Measurements from ENCODE around the gene PSAP. TPM values are rescaled to one million over a fixed set of nuclear protein-coding genes. Genes with fewer than 3 reads are reported as not detected.
"Not testable (repeated sequence)": the region's sequence is repeated elsewhere in the genome, so short reads cannot be mapped to it uniquely, and the experiment has no call there.

PSAP gene
- total RNA-seq (2014; rRNA removed; shearing (Covaris generic); ENCODE audit: low replicate concordance) = 114 and 201 TPM in 2 replicates

DNA sequence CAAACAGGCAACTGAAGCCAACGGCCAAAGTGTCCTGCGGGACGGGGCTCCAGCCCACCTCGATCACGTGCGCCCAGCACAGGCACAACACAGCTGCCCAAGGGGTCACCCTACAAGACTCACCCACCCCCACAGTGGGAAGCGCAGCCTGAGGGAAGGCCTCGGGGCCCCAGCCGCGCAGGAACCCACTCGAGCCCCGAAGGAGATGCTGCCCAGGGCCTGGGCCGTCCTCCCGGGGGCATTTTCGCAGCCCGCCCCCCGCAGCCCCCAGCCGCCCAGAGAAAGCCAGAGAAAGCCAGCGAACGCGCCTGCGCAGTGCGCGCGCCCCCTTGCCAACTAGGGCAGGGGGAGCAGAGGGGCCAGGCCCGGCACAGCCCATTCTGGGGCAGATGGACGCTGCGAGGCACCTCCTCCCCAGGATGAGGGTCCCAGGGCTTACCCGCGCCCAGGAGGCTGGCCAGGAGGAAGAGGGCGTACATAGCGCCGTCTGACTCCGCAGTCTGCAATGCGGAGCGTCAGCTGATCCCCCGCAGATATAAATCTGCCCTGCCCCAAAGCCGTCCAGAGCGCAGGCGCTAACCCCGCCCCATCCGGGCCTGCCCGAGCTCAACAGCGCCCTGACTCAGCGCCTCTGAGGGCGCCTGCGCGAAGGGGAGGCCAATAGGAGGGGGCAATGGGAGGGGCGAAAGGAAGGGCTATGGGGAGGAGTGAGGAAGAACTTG is at the start of gene PSAP:
Gene PSAP, minus strand, starts transcription at position 509 of the 722 bp plus-strand sequence. Its CDS starts 30 bp downstream, at position 479.
- Histone ChIP-seq H2AFZ (ENCODE audit: low read length) (peak within 1 kb of the TSS; percentile 57; the same call in 1 of the 2 replicates), H3K4me3 (ENCODE audit: low read length) (peak within 1 kb of the TSS; percentile 81), H3K9me2 (replicated peaks; ENCODE audit: insufficient read depth, low read length) (no peaks in the 10 kb centered on the region), H3K36me3 (ENCODE audit: insufficient read depth, low read length) (no peaks in the 10 kb centered on the region), H3K27me3 (ENCODE audit: low read length) (no peaks in the 10 kb centered on the region), H4K20me1 (ENCODE audit: insufficient read depth, low read depth, low read length) (peaks cover 40% of the 10 kb centered on the region), H3K9ac (ENCODE audit: low read length) (peak within 1 kb of the TSS; percentile 78), H3K79me2 (ENCODE audit: low read length) (no peaks in the 10 kb centered on the region; the same call in 1 of the 2 replicates), H3K4me2 (ENCODE audit: low read depth, low read length, poor library complexity, severe bottlenecking) (peak within 1 kb of the TSS; percentile 92), H3K9me3 (ENCODE audit: low read length) (no peaks in the 10 kb centered on the region), H3K4me1 (ENCODE audit: low read length) (peaks cover 24% of the 10 kb centered on the region), H3K27ac (ENCODE audit: low read length) (no peak within 1 kb of the TSS)
- DNase-seq = peak; percentile 99

DNA sequence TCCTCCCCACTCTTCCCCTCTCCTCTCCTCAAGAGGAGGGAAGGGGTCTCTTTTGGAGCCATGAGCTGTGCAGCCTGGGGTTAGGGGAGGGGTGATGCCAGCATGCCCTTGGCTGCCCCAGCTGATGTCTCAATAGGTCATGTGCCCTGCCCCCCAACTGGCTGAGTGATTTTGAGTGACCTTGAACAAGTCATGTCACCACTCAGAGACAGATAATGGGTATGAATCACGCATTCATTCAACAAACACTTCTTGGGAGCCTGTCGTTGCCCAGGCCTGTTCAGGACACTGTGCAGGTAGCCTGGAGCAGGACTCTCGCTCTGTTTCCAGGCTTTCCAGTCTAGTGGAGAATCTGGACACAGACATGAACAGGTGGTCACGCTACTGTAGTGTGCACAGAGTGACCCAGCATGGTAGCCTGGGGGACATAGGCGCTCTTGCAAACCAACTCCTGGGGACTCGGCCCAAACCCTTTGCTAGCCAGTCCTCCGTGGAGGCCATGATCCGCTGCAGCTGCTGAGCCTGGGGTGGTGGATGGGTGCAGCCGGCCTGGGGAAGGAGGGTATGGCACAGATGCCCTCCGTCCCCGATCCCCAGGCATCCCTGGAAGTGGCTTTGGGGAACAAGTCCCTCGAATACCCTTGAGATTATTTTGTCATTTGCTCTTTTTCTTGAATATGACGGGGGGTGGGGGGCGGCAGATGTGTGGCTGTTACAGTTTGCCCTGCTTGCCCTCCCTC is 49.6 kb upstream of the PSAP start:
- no peak overlapping the region for H3K4me2 ChIP-seq (ENCODE audit: low read depth, low read length, poor library complexity, severe bottlenecking)
- DNase-seq = no peak
- H3K4me1 ChIP-seq (ENCODE audit: low read length) = no peaks in the 10 kb centered on the region
- H4K20me1 ChIP-seq (ENCODE audit: insufficient read depth, low read depth, low read length) = 0 out of 2 replicates have a peak, but pooled peaks cover 4% of the 10 kb centered on the region
- H3K9me3 ChIP-seq (ENCODE audit: low read length) = no peaks in the 10 kb centered on the region
- no peaks in the 10 kb centered on the region for H3K9me2 ChIP-seq (replicated peaks; ENCODE audit: insufficient read depth, low read length)
- H3K79me2 ChIP-seq (ENCODE audit: low read length) = no peaks in the 10 kb centered on the region
- no peak overlapping the region for H3K27ac ChIP-seq (ENCODE audit: low read length)
- no peak overlapping the region for H3K4me3 ChIP-seq (ENCODE audit: low read length)
- no peak overlapping the region for H2AFZ ChIP-seq (ENCODE audit: low read length)
- H3K27me3 ChIP-seq (ENCODE audit: low read length) = no peaks in the 10 kb centered on the region
- H3K9ac ChIP-seq (ENCODE audit: low read length) = no peak overlapping the region
- no peaks in the 10 kb centered on the region for H3K36me3 ChIP-seq (ENCODE audit: insufficient read depth, low read length)

DNA sequence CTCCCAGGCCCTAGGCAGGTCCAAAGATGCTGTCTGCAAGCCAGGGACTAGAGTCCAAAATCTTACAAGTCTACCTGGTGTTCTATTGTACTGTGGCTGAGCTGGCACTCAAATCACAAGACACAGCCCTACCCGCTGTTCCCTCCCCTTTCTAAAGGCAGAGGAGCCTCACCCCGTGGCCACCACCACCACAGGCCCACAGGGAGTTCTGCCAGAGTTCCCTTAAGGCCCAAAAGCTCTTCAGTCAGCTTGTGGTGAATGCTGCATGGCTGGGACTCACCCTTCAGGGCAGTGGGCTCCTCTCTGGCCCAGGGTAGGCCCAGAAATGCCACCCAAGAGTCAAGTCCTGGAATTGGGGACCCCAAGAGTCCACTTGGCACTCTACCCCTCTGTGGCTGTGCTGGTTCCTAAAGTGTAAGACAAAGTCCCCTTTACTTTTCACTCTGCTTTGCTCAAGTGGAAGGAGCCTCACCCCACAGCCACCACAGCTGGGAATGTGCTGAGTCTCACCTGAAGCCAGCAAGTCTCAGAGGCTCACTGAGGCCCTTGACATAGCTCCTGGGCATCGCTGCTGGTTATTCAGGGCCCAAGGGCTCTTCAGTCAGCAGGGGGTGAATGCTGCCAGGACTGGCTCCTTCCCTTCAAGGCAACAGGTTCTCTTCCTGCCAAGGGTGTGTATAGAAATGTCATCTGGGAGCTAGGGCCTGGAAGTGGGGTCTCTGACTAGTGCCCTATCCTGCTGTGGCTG is 48.8 kb upstream of the PSAP start:
- Histone ChIP-seq H4K20me1 (ENCODE audit: insufficient read depth, low read depth, low read length) (0 out of 2 replicates have a peak, but pooled peaks cover 4% of the 10 kb centered on the region), H3K36me3 (ENCODE audit: insufficient read depth, low read length) (no peaks in the 10 kb centered on the region), H3K79me2 (ENCODE audit: low read length) (no peaks in the 10 kb centered on the region), H3K9me3 (ENCODE audit: low read length) (no peaks in the 10 kb centered on the region), H3K4me1 (ENCODE audit: low read length) (no peaks in the 10 kb centered on the region), H3K4me2 (ENCODE audit: low read depth, low read length, poor library complexity, severe bottlenecking) (no peak overlapping the region), H3K27me3 (ENCODE audit: low read length) (no peaks in the 10 kb centered on the region), H2AFZ (ENCODE audit: low read length) (no peak overlapping the region), H3K4me3 (ENCODE audit: low read length) (no peak overlapping the region), H3K27ac (ENCODE audit: low read length) (no peak overlapping the region), H3K9ac (ENCODE audit: low read length) (no peak overlapping the region), H3K9me2 (replicated peaks; ENCODE audit: insufficient read depth, low read length) (no peaks in the 10 kb centered on the region)
- DNase-seq = no peak

DNA sequence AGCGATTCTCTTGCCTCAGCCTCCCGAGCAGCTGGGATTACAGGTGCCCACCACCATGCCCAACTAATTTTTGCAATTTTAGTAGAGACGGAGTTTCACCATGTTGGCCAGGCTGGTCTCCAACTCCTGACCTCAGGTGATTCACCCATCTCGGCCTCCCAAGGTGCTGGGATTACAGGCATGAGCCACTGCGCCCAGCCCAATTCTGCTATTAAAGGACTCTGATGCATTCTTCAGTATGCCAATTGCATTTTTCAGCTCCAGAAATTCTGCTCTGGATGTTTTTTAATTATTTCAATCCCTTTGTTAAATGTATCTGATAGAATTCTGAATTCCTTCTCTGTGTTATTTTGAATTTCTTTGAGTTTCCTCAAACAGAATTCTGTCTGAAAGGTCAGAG is 47.3 kb upstream of the PSAP start:
- H3K4me1 ChIP-seq (ENCODE audit: low read length); H3K4me3 ChIP-seq (ENCODE audit: low read length); H2AFZ ChIP-seq (ENCODE audit: low read length); DNase-seq; H3K27ac ChIP-seq (ENCODE audit: low read length); H3K9ac ChIP-seq (ENCODE audit: low read length); H3K9me2 ChIP-seq (replicated peaks; ENCODE audit: insufficient read depth, low read length); H4K20me1 ChIP-seq (ENCODE audit: insufficient read depth, low read depth, low read length); H3K9me3 ChIP-seq (ENCODE audit: low read length); H3K4me2 ChIP-seq (ENCODE audit: low read depth, low read length, poor library complexity, severe bottlenecking); H3K79me2 ChIP-seq (ENCODE audit: low read length); H3K27me3 ChIP-seq (ENCODE audit: low read length); H3K36me3 ChIP-seq (ENCODE audit: insufficient read depth, low read length): not testable (repeated sequence)

DNA sequence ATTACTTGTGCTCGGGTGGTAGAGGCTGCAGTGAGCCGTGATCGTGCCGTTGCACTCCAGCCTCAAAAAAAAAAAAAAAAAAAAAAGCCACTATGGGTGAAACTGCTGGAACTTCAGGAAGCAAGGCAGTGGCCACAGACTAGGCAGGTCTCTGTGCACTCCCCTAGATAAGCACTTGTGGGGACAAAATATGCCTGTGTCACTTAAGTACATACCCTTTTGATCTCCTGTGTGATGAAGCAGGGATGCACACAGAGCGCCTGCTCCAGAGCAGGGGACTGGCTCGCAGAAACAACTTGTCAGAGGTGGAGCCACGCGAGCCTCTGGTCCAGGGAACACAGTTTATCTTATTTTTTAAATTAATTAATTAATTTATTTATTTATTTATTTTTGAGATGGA is 42.9 kb upstream of the PSAP start:
- H3K27me3 ChIP-seq (ENCODE audit: low read length) = no peaks in the 10 kb centered on the region; the same call in 1 of the 2 replicates
- no peak overlapping the region for H3K4me3 ChIP-seq (ENCODE audit: low read length)
- no peaks in the 10 kb centered on the region for H3K79me2 ChIP-seq (ENCODE audit: low read length)
- no peaks in the 10 kb centered on the region for H3K36me3 ChIP-seq (ENCODE audit: insufficient read depth, low read length)
- no peak overlapping the region for H3K9ac ChIP-seq (ENCODE audit: low read length)
- peaks cover 10% of the 10 kb centered on the region for H3K4me1 ChIP-seq (ENCODE audit: low read length)
- H4K20me1 ChIP-seq (ENCODE audit: insufficient read depth, low read depth, low read length) = 0 out of 2 replicates have a peak, but pooled peaks cover 4% of the 10 kb centered on the region
- no peak overlapping the region for H2AFZ ChIP-seq (ENCODE audit: low read length)
- H3K9me2 ChIP-seq (replicated peaks; ENCODE audit: insufficient read depth, low read length) = no peaks in the 10 kb centered on the region
- no peak overlapping the region for H3K27ac ChIP-seq (ENCODE audit: low read length)
- H3K9me3 ChIP-seq (ENCODE audit: low read length) = no peaks in the 10 kb centered on the region
- no peak for DNase-seq
- H3K4me2 ChIP-seq (ENCODE audit: low read depth, low read length, poor library complexity, severe bottlenecking) = no peak overlapping the region

DNA sequence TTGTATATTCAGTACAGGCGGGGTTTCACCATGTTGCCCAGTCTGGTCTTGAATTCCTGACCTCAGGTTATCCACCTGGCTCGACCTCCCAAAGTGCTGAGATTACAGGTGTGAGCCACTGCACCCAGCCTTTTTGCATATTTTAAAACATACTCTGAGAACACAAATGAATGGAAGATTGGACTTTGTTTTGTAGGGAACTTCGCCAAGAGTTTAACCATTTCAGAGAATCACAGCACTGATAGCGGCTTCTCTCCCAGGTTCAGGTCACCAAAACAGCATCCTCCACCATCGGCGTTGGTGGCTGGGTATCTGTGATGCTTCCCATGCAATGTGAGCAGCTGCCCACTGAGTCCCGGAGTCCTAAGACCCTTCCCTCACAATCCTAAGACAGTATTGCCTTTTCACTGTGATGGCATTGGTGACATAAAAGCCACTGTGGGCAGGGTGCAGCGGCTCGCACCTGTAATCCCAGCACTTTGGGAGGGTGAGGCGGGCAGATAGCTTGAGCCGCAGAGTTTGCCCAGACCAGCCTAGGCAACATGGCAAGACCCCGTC is 42.3 kb upstream of the PSAP start:
- no peak overlapping the region for H3K9ac ChIP-seq (ENCODE audit: low read length)
- H3K4me1 ChIP-seq (ENCODE audit: low read length) = peaks cover 16% of the 10 kb centered on the region
- no peak overlapping the region for H3K27ac ChIP-seq (ENCODE audit: low read length)
- H3K9me2 ChIP-seq (replicated peaks; ENCODE audit: insufficient read depth, low read length) = no peaks in the 10 kb centered on the region
- H2AFZ ChIP-seq (ENCODE audit: low read length) = no peak overlapping the region
- no peaks in the 10 kb centered on the region; the same call in 1 of the 2 replicates for H3K27me3 ChIP-seq (ENCODE audit: low read length)
- H3K79me2 ChIP-seq (ENCODE audit: low read length) = no peaks in the 10 kb centered on the region
- no peaks in the 10 kb centered on the region for H3K9me3 ChIP-seq (ENCODE audit: low read length)
- H3K4me2 ChIP-seq (ENCODE audit: low read depth, low read length, poor library complexity, severe bottlenecking) = no peak overlapping the region
- H3K36me3 ChIP-seq (ENCODE audit: insufficient read depth, low read length) = no peaks in the 10 kb centered on the region
- H3K4me3 ChIP-seq (ENCODE audit: low read length) = no peak overlapping the region
- 0 out of 2 replicates have a peak, but pooled peaks cover 4% of the 10 kb centered on the region for H4K20me1 ChIP-seq (ENCODE audit: insufficient read depth, low read depth, low read length)
- DNase-seq = no peak

DNA sequence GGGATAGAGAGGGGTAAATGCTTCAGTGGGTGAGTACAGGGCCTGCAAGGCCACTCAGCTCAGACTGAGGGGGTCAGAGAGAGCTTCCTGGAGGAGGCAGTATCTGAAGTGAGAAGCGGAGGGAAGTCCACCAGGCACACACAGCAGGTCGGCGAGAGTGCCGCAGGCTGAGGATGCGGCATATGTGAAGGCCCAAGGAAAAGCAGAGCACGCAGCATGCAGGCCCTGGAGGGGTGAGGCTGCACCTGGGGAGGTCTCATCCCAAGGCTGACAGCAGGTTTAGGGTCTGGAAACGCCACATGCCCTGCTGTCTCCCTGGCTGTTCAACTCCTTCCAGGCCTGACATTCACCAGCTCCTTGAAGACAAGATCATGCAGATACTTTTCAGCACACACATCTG is 40.4 kb upstream of the PSAP start:
- no peak for DNase-seq
- H3K27me3 ChIP-seq (ENCODE audit: low read length) = no peaks in the 10 kb centered on the region; the same call in 1 of the 2 replicates
- H3K9me3 ChIP-seq (ENCODE audit: low read length) = no peaks in the 10 kb centered on the region
- H3K4me2 ChIP-seq (ENCODE audit: low read depth, low read length, poor library complexity, severe bottlenecking) = no peak overlapping the region
- H3K79me2 ChIP-seq (ENCODE audit: low read length) = no peaks in the 10 kb centered on the region
- no peaks in the 10 kb centered on the region for H3K36me3 ChIP-seq (ENCODE audit: insufficient read depth, low read length)
- no peak overlapping the region for H3K4me3 ChIP-seq (ENCODE audit: low read length)
- H3K9me2 ChIP-seq (replicated peaks; ENCODE audit: insufficient read depth, low read length) = no peaks in the 10 kb centered on the region
- H4K20me1 ChIP-seq (ENCODE audit: insufficient read depth, low read depth, low read length) = no peaks in the 10 kb centered on the region
- H2AFZ ChIP-seq (ENCODE audit: low read length) = no peak overlapping the region
- no peak overlapping the region for H3K9ac ChIP-seq (ENCODE audit: low read length)
- H3K27ac ChIP-seq (ENCODE audit: low read length) = no peak overlapping the region
- peaks cover 24% of the 10 kb centered on the region for H3K4me1 ChIP-seq (ENCODE audit: low read length)
